Esophagus mucosa (tissue), 1 donor: ENCODE data around the gene ANKRD26. TPM values are rescaled to one million over a fixed set of nuclear protein-coding genes. Genes with fewer than 3 reads are reported as not detected.

ENCODE experiments used
- ATAC-seq: fragments of 200-7000 bp; cut with Tn5 transposase; one replicate; pipeline ENCODE4 v1.9.1; 2020
- total RNA-seq: library from RNA; stranded (reverse); gene quantifications from one replicate; pipeline ENCODE4 v1.2.4, GENCODE V29; 2023
- donor health status: DM: yes; HTN: yes; CAD: no.

Gene ANKRD26
- total RNA-seq, 1 donor from 2014 or later: 3.1 TPM

DNA sequence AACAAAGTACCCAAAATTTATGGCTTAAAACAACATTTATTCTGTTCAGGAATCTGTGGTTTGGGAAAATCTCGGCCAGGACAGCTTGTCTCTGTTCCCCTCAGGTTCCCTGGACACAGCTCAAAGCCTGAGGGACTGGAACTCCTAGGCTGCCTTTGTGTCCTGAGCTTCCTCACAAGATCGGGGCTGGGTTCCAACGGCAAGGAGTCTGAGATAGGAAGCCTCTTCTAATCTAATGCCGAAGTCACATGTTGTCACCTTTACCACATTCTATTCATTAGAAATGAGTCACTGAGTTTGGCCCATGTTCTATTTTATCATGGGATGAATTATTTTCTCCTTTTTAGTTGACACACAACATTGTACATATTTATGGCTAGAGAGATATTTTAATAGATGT lies 80.5 kb downstream of the ANKRD26 start:
- no peak for ATAC-seq

DNA sequence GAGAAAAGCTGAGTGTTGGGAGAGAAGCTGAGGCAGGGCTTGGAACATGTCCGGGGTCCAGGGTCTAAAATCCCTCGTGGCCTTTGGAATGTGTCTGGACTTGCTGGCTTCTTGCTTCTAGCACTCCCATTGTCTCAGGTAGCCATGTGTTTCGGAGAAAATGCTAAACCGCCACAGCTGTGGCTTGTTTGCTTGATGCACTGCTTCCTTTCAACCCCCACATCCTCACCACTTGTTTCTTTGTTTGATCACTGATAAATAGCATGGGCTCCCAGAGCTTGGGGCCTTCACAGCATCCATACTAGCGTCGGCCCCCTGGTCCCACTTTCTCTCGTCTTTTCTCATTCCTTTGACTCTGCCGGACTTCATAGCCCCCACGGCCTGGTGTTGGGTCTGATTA lies 102.7 kb downstream of the ANKRD26 start:
- no peak for ATAC-seq

- no peak for ATAC-seq
Observed at GRCh38 chr10:26994743-26995142, 105.6 kb downstream of the ANKRD26 start.

DNA sequence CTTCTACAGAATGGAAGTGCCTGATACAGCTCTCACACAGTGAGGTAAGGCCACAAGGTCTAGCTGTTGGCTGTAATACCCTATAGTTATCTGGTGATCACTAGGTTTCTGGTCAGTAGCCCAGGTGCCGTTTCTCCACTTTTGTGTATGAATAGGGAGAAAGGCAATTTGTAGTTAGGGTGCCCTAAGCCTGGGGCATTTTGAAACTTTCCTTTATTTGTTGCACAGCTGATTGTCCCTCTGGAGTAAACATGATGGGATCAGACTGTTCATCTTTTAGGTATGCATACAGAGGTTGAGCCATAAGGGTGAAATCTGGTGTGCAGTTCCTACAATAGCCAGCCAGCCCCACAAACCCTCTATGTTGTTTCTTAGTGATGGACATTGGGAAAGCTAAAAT lies 112.4 kb downstream of the ANKRD26 start:
- no peak for ATAC-seq

DNA sequence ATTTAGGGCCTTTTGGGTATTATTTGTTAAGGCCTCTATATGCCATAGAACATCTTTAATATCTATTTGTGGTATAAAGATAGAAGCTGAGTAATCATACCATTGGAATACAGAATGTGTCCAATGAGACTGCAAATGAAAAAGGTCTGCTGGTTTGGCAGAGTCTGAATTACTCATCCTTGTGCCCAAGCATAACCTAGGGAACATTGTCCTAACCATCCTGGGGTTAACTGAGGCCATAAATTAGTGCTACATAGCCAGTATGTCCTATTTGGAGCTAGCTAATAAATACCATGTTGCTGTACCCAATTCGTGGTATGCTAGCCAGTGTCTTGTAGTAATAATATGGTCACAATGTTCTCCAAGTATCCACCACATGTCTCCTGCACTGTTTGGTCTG lies 117.1 kb downstream of the ANKRD26 start:
- ATAC-seq: no peak

GRCh38 chr10:26982058-26982457 lies 118.2 kb downstream of the ANKRD26 start:
- no peak for ATAC-seq

- no peak for ATAC-seq
Observed at GRCh38 chr10:26981232-26981824, 119.0 kb downstream of the ANKRD26 start.

GRCh38 chr10:26978519-26978918 lies 121.8 kb downstream of the ANKRD26 start:
- no peak for ATAC-seq

GRCh38 chr10:26977635-26978034 lies 122.7 kb downstream of the ANKRD26 start:
- ATAC-seq: no peak

DNA sequence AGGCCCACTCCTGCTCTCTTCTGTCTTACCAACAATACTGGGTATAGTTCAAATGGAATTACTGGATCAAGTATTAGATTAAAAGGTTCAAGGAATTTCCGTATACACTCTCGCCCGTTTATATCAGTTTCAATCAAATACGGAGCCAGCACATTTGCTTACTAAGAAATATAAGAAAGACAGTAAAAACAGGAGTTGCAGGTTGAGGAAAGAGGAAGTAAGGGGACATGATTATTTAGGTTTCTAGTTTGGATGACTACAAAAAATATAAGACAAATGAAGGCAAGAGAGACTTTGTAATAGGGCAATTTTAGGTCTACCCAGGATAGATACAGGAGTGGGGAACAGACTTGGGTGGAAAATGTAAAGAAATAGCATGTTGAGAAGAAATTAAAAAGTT lies 129.6 kb downstream of the ANKRD26 start:
- ATAC-seq: no peak

DNA sequence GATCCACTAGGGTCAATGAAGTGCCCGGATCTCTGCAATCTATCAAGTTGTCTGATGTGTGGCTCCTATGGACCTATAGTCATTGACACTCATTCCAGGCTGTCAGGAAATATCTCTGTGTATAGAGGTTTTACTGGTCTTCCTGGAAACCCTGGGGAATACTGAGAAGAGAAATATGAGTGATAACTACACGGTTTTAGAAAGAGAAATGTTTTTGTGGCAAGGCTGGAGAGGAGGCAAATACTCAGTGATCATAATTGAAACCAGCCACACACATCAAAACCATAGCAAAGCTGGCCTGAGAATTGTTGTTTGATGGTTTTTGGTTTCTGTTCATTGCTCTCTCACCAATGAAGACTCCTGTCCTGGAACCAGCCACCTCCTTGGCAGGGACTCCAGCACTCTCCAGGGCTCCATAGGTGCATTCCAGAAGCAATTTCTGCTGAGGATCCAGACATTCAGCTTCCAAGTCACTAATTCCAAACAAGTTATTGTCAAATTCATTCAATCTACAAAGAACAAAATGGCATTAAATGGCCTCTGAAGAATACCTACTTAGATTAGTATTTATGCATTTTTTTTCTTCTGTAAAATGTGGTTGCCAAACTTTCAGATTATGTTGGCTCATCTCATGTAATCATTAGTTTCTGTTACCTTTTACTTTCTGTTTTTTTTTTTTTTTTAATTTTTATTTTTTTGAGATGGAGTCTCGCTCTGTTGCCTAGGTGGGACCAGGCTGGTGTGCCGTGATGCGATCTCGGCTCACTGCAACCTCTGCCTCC lies 131.0 kb downstream of the ANKRD26 start:
- no peak for ATAC-seq

GRCh38 chr10:26962835-26963234 lies 137.5 kb downstream of the ANKRD26 start:
- no peak for ATAC-seq

DNA sequence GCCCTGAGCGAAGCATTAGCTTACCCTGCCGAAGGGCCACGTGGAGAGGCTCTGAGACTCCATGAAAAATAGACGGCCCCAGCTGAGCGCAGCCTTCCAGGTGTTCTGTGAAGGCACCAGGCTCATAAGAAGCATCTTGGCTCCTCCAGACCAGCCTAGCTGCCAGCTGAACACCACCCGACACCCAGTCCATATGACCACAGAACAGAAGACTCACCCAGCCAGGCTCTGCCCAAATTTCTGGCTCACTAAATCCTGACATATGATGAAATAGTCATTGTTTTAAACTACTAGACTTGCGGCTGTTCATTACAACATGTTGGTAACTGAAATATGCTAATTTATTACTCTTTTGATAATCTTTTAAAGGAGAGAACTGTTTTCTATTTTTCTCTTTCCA lies 140.0 kb downstream of the ANKRD26 start:
- peak; percentile 73 for ATAC-seq

GRCh38 chr10:26959841-26960240 lies 140.5 kb downstream of the ANKRD26 start:
- no peak for ATAC-seq

Other genes with a start within 250 kb of the ANKRD26 start
- 67.0 TPM for gene ABI1, start 239.5 kb downstream of the ANKRD26 start, total RNA-seq
- 79.2 TPM for gene YME1L1, start 53.9 kb upstream of the ANKRD26 start, total RNA-seq
- gene MASTL, start 54.9 kb upstream of the ANKRD26 start, total RNA-seq: 9.8 TPM
- 15.2 TPM for gene ACBD5, start 140.3 kb upstream of the ANKRD26 start, total RNA-seq